GM12873 (cell line): ENCODE results near the gene HRH2.

Experiments
- CTCF ChIP-seq: IDR thresholded peaks from 2 replicates; pipeline ENCODE4 v1.5.1; 2012; ENCODE audit warnings: low read depth, mild to moderate bottlenecking, moderate library complexity, low read length, control low read depth; ENCODE audit not compliant: insufficient read depth; ENCODE audit errors: missing control alignments

Gene HRH2

GRCh38 chr5:175753536-175754402, 95.9 kb downstream of the HRH2 start:
- no peak for TF ChIP-seq CTCF
